ENCODE data around the gene FOLR3.
A peak's percentile ranks its signal among the peaks of the same experiment; 100 is the strongest.
"Not testable (repeated sequence)": the region's sequence is repeated elsewhere in the genome, so short reads cannot be mapped to it uniquely, and the experiment has no call there.

The FOLR3 gene

GRCh38 chr11:72135473-72135872 lies at the start of gene FOLR3:
FOLR3 (plus strand) TSS chr11:72135725; CDS start chr11:72135953, 228 bp downstream.
- DNase-seq (ENCODE audit: low read depth in 2 of 2), result not testable (repeated sequence)

GRCh38 chr11:72088076-72088808 lies 47.3 kb upstream of the FOLR3 start:
- no peak for DNase-seq (ENCODE audit: low read depth in 2 of 2)

- DNase-seq (ENCODE audit: low read depth in 2 of 2), result peak in 1 of 2 donors; percentile 35
Measured at GRCh38 chr11:72091292-72091691, 44.2 kb upstream of the FOLR3 start.

GRCh38 chr11:72098741-72099140 lies 36.8 kb upstream of the FOLR3 start:
- no peak for DNase-seq (ENCODE audit: low read depth in 2 of 2)

GRCh38 chr11:72100009-72100408 lies 35.5 kb upstream of the FOLR3 start:
- no peak for DNase-seq (ENCODE audit: low read depth in 2 of 2)

- DNase-seq (ENCODE audit: low read depth in 2 of 2), result no peak
Measured at GRCh38 chr11:72100462-72100861, 35.1 kb upstream of the FOLR3 start.

GRCh38 chr11:72102162-72102561 lies 33.4 kb upstream of the FOLR3 start:
- DNase-seq (ENCODE audit: low read depth in 2 of 2), result no peak

GRCh38 chr11:72102631-72102945 lies 32.9 kb upstream of the FOLR3 start:
- DNase-seq (ENCODE audit: low read depth in 2 of 2), result no peak

- DNase-seq (ENCODE audit: low read depth in 2 of 2), result peak; percentile 94 to 97
Measured at GRCh38 chr11:72102946-72103753, 32.4 kb upstream of the FOLR3 start, which contains the start of gene LAMTOR1. LAMTOR1 (minus strand) TSS chr11:72103297; CDS start chr11:72103224, 73 bp downstream.

GRCh38 chr11:72103754-72104167 lies 31.8 kb upstream of the FOLR3 start:
- DNase-seq (ENCODE audit: low read depth in 2 of 2), result no peak

- DNase-seq (ENCODE audit: low read depth in 2 of 2), result no peak
Measured at GRCh38 chr11:72105888-72106287, 29.6 kb upstream of the FOLR3 start, which contains the start of gene TOMT. TOMT (plus strand) TSS chr11:72105924; CDS start chr11:72105952, 28 bp downstream.

- no peak for DNase-seq (ENCODE audit: low read depth in 2 of 2)
Measured at GRCh38 chr11:72111300-72112142, 24.0 kb upstream of the FOLR3 start.

- DNase-seq (ENCODE audit: low read depth in 2 of 2), result peak; percentile 94 to 96
Measured at GRCh38 chr11:72112143-72112977, 23.2 kb upstream of the FOLR3 start, which contains the start of gene ANAPC15. ANAPC15 (minus strand) TSS chr11:72112695; CDS start chr11:72111276, 1,419 bp downstream.

- DNase-seq (ENCODE audit: low read depth in 2 of 2), result no peak
Measured at GRCh38 chr11:72112978-72113808, 22.3 kb upstream of the FOLR3 start.

GRCh38 chr11:72114570-72114969 lies 21.0 kb upstream of the FOLR3 start:
- no peak for DNase-seq (ENCODE audit: low read depth in 2 of 2)

GRCh38 chr11:72116019-72116755 lies 19.3 kb upstream of the FOLR3 start:
- no peak for DNase-seq (ENCODE audit: low read depth in 2 of 2)

- DNase-seq (ENCODE audit: low read depth in 2 of 2), result no peak
Measured at GRCh38 chr11:72119198-72119597, 16.3 kb upstream of the FOLR3 start.

- no peak for DNase-seq (ENCODE audit: low read depth in 2 of 2)
Measured at GRCh38 chr11:72120930-72121329, 14.6 kb upstream of the FOLR3 start.

- no peak for DNase-seq (ENCODE audit: low read depth in 2 of 2)
Measured at GRCh38 chr11:72122607-72123006, 12.9 kb upstream of the FOLR3 start.

All from stimulated activated CD8-positive, alpha-beta memory T cell treated with anti-CD3 and anti-CD28 coated beads, Interleukin-7, amount 100 ng/mL, for 1 hour (primary cell).